ENCODE data around the gene SLC22A31.

- TF ChIP-seq EZH2phosphoT487 (IDR thresholded peaks at IDR 0.05; ENCODE audit: insufficient read depth, low read depth) (no peak), EZH2 (IDR thresholded peaks at IDR 0.05; ENCODE audit: insufficient read depth, poor library complexity, severe bottlenecking) (no peak)
These were observed 44.4 kb upstream of the SLC22A31 start for GRCh38 chr16:89244754-89245153.

Measured in GM23248 (cell line).